SW480 (cell line): ENCODE results near the gene SLX9.

Experiments
- DNase-seq: peaks from one replicate; pipeline ENCODE4 v3.0.0-alpha.2; 2016; ENCODE audit warnings: low spot score

Gene SLX9

DNA sequence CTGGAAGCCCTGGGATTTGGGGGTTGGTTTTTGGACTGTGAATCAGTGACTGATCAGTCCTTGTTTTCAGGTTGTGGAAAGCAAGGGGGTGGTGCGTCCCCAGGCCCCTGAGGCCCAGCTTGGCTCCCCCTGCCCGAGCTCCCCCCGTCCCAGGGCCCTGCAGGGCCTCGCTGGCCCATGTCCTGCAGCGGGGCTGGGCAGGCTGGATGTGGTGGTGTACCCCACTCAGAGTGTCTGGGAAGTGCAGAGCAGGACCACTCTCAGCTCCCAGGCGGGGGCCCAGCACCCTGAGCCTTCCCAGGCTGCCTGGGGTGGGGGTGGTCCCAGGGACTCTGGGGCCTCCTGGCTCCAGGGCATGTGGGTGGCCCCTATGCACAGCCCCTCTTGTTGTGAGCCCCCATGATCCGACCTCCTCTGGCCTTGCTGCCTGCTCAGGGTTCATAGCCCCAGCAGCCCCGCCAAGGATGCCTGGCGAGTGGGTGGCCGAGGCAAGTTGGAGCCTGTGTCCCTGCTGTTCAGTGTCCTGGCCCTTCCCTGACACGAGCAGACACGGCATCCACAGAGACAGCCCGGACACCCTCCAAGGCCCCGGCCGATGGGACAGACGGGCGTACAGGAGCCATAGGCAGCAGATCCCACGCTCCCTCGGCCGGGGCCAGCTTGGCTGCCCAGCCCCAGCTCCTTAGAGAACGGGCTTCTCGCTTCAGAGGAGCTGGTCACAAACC lies 37.9 kb downstream of the SLX9 start:
- DNase-seq, result no peak

DNA sequence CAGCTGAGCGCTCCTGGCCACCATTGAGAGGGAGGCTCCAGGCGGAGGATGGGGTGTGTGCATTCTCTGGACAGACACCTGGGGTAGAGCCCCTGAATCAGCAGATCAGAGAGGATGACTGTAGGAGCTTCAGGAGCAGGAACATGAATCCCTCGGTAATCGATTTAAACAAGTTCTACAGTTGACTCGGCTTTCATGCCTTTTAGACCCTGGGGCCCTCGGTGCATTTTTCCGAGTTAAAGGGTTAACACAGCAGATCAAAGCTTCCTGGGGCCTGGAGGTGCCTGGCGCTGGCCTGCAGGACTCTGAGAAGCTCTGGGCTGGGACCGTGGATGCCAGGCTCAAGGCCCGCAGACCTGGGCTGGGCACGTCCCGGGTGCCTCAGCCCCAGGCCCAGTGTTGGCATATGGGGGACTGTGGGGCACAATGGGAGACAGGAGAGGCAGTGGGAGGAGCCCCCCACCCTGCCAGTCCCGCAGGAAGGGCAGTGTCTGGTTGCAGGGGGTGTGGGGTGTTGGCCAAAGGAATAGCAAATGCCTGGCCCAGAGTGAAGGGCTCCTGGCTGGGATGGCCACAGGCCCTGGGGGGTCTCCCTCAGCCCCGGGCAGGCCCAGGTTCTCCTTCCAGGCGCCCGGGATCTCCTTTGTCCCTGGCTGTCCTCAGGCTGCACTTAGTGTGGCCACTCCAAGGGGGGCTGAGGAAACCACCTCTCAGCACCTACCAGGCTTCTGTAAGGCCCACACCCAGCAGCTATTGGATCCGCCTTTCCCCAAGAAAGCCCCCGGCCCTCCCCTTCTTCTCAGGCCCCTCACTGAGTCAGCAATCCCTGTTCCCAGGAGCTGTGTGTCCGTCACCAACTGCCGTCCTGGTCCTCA lies 40.1 kb downstream of the SLX9 start:
- DNase-seq, result no peak

GRCh38 chr21:44980562-44981489 lies 41.0 kb downstream of the SLX9 start:
- DNase-seq, result no peak

- DNase-seq, result peak; percentile 28
These were observed 42.9 kb downstream of the SLX9 start for GRCh38 chr21:44982558-44983250.

GRCh38 chr21:44983421-44984206 lies 43.8 kb downstream of the SLX9 start:
- no peak for DNase-seq

GRCh38 chr21:44984428-44984791 lies 44.6 kb downstream of the SLX9 start:
- no peak for DNase-seq

GRCh38 chr21:44984792-44985440 lies 45.1 kb downstream of the SLX9 start:
- DNase-seq, result no peak

GRCh38 chr21:44985441-44986401 lies 45.9 kb downstream of the SLX9 start:
- no peak for DNase-seq

GRCh38 chr21:44986471-44987291 lies 46.9 kb downstream of the SLX9 start:
- no peak for DNase-seq

GRCh38 chr21:44987301-44987885 lies 47.6 kb downstream of the SLX9 start:
- DNase-seq, result no peak

DNA sequence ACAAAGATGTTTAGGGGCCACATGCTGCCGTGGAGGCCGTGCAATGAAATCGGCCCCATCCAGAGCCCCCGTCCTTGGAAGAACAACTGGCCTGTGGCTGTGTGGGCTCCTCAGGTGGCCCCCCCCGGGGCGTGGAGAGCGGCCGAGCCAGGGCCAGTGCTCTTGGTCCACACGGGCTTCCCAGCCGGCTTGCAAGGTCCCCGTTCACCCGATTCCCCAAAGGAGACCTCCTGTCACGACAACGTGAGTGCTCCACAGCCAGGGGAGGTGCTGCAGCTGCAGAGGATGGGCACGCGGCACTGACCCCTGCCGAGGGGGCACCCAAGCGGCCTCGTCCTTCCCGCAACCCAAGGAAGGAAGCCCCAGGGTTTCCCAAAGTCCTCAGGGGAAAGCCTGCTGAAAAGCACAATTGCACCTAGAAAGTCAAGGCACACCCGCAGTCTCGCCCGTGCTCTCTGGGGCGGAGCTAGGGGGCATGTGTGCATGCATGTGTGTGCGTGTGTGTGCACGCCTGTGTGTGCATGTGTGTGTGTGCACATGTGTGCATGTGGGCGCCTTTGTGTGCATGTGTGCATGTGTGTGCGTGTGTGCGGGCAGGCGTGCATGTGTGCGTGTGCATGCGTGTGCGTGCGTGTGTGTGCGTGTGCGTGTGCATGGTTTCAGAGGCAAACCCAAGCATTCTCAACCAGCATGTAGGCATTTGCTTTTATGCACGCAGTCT lies 48.2 kb downstream of the SLX9 start:
- DNase-seq, result no peak

GRCh38 chr21:44988607-44989536 lies 49.0 kb downstream of the SLX9 start:
- DNase-seq, result no peak

- DNase-seq, result no peak
These were observed 49.7 kb downstream of the SLX9 start for GRCh38 chr21:44989537-44989886.

- DNase-seq, result no peak
These were observed 50.3 kb downstream of the SLX9 start for GRCh38 chr21:44989943-44990780.

DNA sequence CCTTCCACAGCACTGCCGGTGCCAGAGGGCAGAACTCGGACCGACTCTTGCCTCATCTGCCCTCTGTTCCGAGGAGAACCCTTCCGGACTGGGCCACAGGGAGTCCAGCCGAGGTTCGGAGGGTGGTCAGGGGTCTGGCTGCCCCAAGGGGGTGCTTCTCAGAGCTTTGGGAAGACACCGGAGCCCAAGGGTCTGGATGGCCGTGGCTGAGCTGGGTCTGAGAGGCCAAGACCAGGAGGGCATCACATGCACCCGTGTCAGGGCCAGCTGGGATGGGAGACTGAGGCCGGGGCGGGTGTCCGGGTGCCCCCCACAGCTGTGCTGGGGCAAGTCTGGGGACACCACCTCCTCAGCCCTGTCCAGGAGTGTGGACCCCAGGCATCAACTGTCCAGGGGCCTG lies 51.1 kb downstream of the SLX9 start:
- DNase-seq, result no peak
